ENCODE measurements around the gene TTC21A.

TTC21A gene

DNA sequence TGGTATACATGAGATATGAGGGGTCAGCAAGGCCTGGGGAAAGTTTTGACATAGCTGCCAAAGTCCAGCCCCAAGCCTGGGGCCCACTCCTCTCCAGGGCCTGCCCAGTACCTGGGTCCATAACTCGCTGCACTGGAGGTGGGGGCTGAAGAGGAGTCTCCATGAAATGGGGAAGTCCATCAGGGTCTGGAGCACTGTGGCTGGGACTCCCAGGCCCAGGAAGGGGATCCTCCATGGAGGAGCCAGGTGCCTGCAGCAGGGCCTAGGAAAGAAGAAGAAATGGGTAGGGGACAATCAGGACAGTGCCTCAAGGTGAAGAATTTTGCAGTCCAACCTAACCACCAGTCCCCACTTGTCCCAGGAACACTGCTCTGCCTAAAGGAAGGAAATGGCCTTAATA, 8.2 kb upstream of the TTC21A start:
- TF ChIP-seq, protein P1, sequence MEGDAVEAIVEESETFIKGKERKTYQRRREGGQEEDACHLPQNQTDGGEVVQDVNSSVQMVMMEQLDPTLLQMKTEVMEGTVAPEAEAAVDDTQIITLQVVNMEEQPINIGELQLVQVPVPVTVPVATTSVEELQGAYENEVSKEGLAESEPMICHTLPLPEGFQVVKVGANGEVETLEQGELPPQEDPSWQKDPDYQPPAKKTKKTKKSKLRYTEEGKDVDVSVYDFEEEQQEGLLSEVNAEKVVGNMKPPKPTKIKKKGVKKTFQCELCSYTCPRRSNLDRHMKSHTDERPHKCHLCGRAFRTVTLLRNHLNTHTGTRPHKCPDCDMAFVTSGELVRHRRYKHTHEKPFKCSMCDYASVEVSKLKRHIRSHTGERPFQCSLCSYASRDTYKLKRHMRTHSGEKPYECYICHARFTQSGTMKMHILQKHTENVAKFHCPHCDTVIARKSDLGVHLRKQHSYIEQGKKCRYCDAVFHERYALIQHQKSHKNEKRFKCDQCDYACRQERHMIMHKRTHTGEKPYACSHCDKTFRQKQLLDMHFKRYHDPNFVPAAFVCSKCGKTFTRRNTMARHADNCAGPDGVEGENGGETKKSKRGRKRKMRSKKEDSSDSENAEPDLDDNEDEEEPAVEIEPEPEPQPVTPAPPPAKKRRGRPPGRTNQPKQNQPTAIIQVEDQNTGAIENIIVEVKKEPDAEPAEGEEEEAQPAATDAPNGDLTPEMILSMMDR (IDR thresholded peaks at IDR 0.05; ENCODE audit: low read depth, low read length, missing control alignments) = no peak
- in situ Hi-C loops (cut with HindIII; ENCODE audit: low pct_ligation_motif_present, low sequenced_read_pairs) = no loop called here
- no peaks in the 10 kb centered on the region for H3K27me3 ChIP-seq (replicated peaks)
- DNase-seq = no peak
- H3K36me3 ChIP-seq (replicated peaks) = peaks cover 42% of the 10 kb centered on the region
- no peak overlapping the region for H3K4me3 ChIP-seq (ENCODE audit: low read depth, low read length)
- no peak overlapping the region for H3K27ac ChIP-seq

DNA sequence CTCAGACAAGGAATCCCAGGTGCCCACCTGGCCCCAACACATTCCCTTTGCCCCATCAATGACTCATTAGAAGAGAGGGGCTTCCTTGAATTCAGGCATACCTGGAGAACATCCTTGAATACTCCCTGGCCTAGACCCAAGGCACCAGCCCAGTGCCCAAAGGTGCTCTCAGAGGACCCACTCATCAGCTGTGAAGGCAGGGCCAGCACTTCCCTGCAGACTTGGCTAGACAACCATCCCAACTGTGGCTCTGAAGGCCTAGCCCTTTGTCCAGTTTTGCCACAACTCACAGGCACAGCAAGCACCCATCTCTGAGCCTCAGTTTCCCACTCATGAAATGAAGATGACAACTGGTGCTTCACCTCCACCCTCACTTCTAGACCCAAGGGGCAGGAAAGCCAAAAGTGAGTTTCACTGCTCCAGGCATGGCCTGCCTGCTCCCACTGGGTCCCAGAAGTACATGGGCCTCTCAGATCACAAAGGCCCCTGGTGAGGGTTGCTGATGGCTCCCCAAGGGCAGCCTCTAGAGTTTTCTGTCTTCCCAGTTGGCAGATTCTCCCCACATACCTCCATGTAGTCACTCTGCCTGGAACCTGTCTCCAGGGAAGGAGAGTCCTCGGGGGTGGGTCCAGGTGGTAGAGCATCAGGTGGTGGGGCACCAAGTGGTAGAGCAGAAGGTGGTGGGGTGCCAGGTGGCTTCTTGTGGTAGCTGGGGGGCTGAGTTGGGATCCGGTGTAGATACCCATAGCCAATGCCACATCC, 7.6 kb upstream of the TTC21A start:
- H3K36me3 ChIP-seq (replicated peaks) = peaks cover 36% of the 10 kb centered on the region
- in situ Hi-C loops (cut with HindIII; ENCODE audit: low pct_ligation_motif_present, low sequenced_read_pairs) = loop anchor here (25.0 kb wide), 1 partner anchor 187 kb away; the partner anchor contains the start of gene CX3CR1
- H3K27me3 ChIP-seq (replicated peaks) = no peaks in the 10 kb centered on the region
- no peak overlapping the region for H3K27ac ChIP-seq
- no peak for DNase-seq
- TF ChIP-seq, protein P1 (IDR thresholded peaks at IDR 0.05; ENCODE audit: low read depth, low read length, missing control alignments) = no peak
- H3K4me3 ChIP-seq (ENCODE audit: low read depth, low read length) = no peak overlapping the region

DNA sequence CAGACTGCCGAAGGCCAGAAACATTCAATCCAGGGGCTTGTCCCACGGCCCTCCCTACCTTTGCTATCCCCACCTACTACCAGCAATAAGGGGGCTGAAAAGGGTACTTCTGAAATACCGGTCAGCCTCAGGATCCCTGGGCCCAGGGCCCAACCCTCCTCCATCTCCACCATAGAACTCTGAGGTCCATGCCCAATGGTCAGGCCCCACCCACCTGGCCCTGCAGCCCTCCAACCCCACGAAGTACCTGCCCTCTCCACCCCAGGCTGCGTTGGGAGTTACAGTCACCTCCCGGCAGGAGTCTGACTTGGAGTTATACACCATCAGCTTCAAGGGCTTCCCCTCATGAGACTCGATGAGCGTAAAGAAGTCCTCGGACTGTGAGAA, 7.0 kb upstream of the TTC21A start:
- no peak for DNase-seq
- Histone ChIP-seq H3K27me3 (replicated peaks) (no peaks in the 10 kb centered on the region), H3K4me3 (ENCODE audit: low read depth, low read length) (no peak overlapping the region), H3K27ac (no peak overlapping the region), H3K36me3 (replicated peaks) (peaks cover 36% of the 10 kb centered on the region)
- TF ChIP-seq, protein P1 (IDR thresholded peaks at IDR 0.05; ENCODE audit: low read depth, low read length, missing control alignments) = no peak
- in situ Hi-C loops (cut with HindIII; ENCODE audit: low pct_ligation_motif_present, low sequenced_read_pairs) = loop anchor here (25.0 kb wide), 1 partner anchor 187 kb away; the partner anchor contains the start of gene CX3CR1

DNA sequence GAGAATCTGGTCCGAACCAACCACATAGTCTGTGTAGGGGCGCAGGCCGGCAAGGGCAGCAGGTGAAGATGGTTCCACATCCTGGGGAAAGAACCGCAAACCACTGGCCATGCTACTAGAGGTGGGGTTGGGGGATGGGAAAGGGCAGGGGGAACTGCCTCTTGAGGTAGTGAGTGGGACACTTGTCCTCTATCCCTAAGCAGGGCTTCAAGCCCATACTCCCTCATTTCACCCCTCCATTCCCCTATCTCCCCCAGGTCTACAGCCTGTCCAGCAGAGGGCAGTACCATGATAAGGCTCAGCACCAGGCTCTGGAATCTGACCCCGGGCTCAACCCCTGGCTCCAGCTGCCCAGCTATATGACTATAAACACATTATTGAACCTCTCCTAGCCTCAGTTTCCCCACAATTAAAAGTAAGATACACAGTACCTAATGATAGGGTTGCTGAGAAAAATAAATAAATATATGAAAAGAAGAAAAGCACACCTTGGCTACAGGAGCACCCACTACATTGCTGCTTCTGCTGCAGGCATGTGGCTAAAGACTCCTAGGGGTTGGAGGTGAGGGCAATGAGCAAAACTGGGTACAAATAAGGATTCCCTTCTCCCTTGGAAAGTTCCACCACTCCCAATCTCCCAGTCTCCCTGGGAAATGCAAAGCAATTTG, 6.3 kb upstream of the TTC21A start:
- in situ Hi-C loops (cut with HindIII; ENCODE audit: low pct_ligation_motif_present, low sequenced_read_pairs) = loop anchor here (25.0 kb wide), 1 partner anchor 186 kb away; the partner anchor contains the start of gene CX3CR1
- DNase-seq = no peak
- Histone ChIP-seq H3K27me3 (replicated peaks) (no peaks in the 10 kb centered on the region), H3K27ac (no peak overlapping the region), H3K4me3 (ENCODE audit: low read depth, low read length) (no peak overlapping the region), H3K36me3 (replicated peaks) (peaks cover 34% of the 10 kb centered on the region)
- TF ChIP-seq, protein P1 (IDR thresholded peaks at IDR 0.05; ENCODE audit: low read depth, low read length, missing control alignments) = peak; percentile 86

DNA sequence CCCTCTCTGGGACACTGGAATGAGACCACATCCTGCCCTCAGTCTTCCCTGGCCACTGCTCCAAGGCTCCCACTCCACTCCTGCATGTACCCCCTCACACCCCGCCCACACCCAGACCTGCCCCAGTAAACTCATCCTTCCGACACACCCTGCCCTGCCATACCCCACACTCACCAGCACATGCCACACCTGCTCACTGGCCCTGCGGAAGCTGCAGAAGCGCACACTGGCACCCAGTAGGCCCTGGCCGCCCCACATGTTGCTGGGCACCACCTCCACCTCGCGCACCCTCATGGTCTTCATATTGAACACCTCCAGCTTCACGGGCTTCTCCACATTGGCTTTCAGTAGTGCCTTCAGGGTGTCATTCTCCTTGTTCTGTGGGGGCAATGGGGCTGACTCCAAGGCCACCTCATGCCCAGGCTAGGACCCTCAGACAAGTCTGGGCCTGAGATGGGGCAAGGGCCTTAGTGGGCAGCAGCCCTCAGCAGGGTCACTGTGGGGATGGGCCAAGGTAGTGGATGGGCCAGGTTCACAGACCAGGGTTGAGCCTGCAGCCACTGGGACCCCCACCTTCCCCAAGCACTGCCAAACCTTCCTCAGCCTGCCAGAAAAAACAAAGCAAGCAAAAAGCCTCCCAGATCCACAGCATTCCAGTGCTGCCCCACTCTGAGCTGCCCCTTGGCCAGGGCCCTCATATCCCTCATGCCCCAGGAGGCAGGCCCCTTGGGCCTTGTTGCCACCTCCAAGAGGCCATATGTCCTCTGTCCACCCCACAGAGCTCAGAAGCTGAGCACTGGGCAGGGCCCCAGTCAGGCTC, 4.8 kb upstream of the TTC21A start:
- Histone ChIP-seq H3K27me3 (replicated peaks) (no peaks in the 10 kb centered on the region), H3K4me3 (ENCODE audit: low read depth, low read length) (no peak overlapping the region), H3K27ac (no peak overlapping the region), H3K36me3 (replicated peaks) (peaks cover 34% of the 10 kb centered on the region)
- TF ChIP-seq, protein P1 (IDR thresholded peaks at IDR 0.05; ENCODE audit: low read depth, low read length, missing control alignments) = no peak
- no peak for DNase-seq
- in situ Hi-C loops (cut with HindIII; ENCODE audit: low pct_ligation_motif_present, low sequenced_read_pairs) = loop anchor here (25.0 kb wide), 1 partner anchor 185 kb away; the partner anchor contains the start of gene CX3CR1

All from brain microvascular endothelial cell (primary cell).